HepG2 (cell line): ENCODE data around the gene SPATA25. TPM values are rescaled to one million over a fixed set of nuclear protein-coding genes. Genes with fewer than 3 reads are reported as not detected.

Source experiments
- ASH2L ChIP-seq: fragments of 300-600, 200-600 bp; sonication (generic); IDR thresholded peaks from 2 replicates; pipeline ENCODE4 v1.7.0; 2017; ENCODE audit warnings: low read depth, mild to moderate bottlenecking, moderate library complexity, mixed read lengths, low read length; ENCODE audit not compliant: insufficient read length
- ATF7 ChIP-seq, 2 experiments: fragments of 450-650 bp in 1 of 2; sonication (generic) in 1 of 2; formaldehyde crosslinking in 1 of 2; IDR thresholded peaks; 2 replicates each; pipeline versions ENCODE4 v1.4.0 to v1.6.1; 2016 to 2020; ENCODE audit warnings: antibody characterized with exemption in 1 of 2, mild to moderate bottlenecking in 1 of 2, missing genetic modification reagents in 1 of 2
- ATRX ChIP-seq: sonication (generic); formaldehyde crosslinking; IDR thresholded peaks from 2 replicates; pipeline ENCODE4 v1.4.0; 2020; ENCODE audit warnings: missing genetic modification reagents, borderline replicate concordance
- E2F5 ChIP-seq: sonication (generic); formaldehyde crosslinking; conservative IDR thresholded peaks from 2 replicates; pipeline ENCODE4 v1.4.0; 2020; ENCODE audit warnings: missing genetic modification reagents
- FOXJ3 ChIP-seq: sonication (generic); formaldehyde crosslinking; IDR thresholded peaks from 2 replicates; pipeline ENCODE4 v1.4.0; 2020; ENCODE audit warnings: missing genetic modification reagents, mild to moderate bottlenecking, borderline replicate concordance
- GFI1 ChIP-seq: sonication (generic); formaldehyde crosslinking; IDR thresholded peaks from 2 replicates; pipeline ENCODE4 v1.5.0; 2020; ENCODE audit warnings: missing genetic modification reagents, mild to moderate bottlenecking, borderline replicate concordance
- GZF1 ChIP-seq: sonication (generic); formaldehyde crosslinking; IDR thresholded peaks from 2 replicates; pipeline ENCODE4 v1.5.1; 2020; ENCODE audit warnings: mild to moderate bottlenecking, missing genetic modification reagents
- KMT2B ChIP-seq: IDR thresholded peaks from 2 replicates; pipeline ENCODE4 v1.6.1; 2016; ENCODE audit warnings: missing genetic modification reagents, missing compliant biosample characterization
- MAF1 ChIP-seq: sonication (generic); formaldehyde crosslinking; IDR thresholded peaks from 2 replicates; pipeline ENCODE4 v1.5.0; 2020; ENCODE audit warnings: missing genetic modification reagents, borderline replicate concordance
- MLLT10 ChIP-seq: sonication (generic); formaldehyde crosslinking; IDR thresholded peaks from 2 replicates; pipeline ENCODE4 v1.4.0; 2020; ENCODE audit warnings: missing genetic modification reagents
- SMAD9 ChIP-seq: sonication (generic); formaldehyde crosslinking; IDR thresholded peaks from 2 replicates; pipeline ENCODE4 v1.5.1; 2020; ENCODE audit warnings: mild to moderate bottlenecking, missing genetic modification reagents
- SMARCC2 ChIP-seq: fragments of 450-650 bp; IDR thresholded peaks from 2 replicates; pipeline ENCODE4 v1.6.1; 2017; ENCODE audit warnings: antibody characterized with exemption, mild to moderate bottlenecking
- STAG1 ChIP-seq: sonication (generic); formaldehyde crosslinking; IDR thresholded peaks from 2 replicates; pipeline ENCODE4 v1.4.0; 2020; ENCODE audit warnings: missing genetic modification reagents
- ZBTB21 ChIP-seq: sonication (generic); formaldehyde crosslinking; IDR thresholded peaks from 2 replicates; pipeline ENCODE4 v1.4.0; 2020; ENCODE audit warnings: missing genetic modification reagents
- ZBTB26 ChIP-seq: IDR thresholded peaks from 2 replicates; pipeline ENCODE4 v1.6.1; 2016; ENCODE audit warnings: missing compliant biosample characterization, missing genetic modification reagents, borderline replicate concordance
- ZFP37 ChIP-seq: sonication (generic); formaldehyde crosslinking; IDR thresholded peaks from 2 replicates; pipeline ENCODE4 v1.4.0; 2020; ENCODE audit warnings: missing genetic modification reagents, borderline replicate concordance
- ZNF224 ChIP-seq: sonication (generic); formaldehyde crosslinking; IDR thresholded peaks from 2 replicates; pipeline ENCODE4 v1.5.0; 2020; ENCODE audit warnings: mild to moderate bottlenecking, missing genetic modification reagents
- ZNF232 ChIP-seq: sonication (generic); formaldehyde crosslinking; IDR thresholded peaks from 2 replicates; pipeline ENCODE4 v1.4.0; 2020; ENCODE audit warnings: missing genetic modification reagents, borderline replicate concordance
- ZNF260 ChIP-seq: sonication (generic); formaldehyde crosslinking; IDR thresholded peaks from 2 replicates; pipeline ENCODE4 v1.4.0; 2020; ENCODE audit warnings: missing genetic modification reagents, low read depth, mild to moderate bottlenecking, borderline replicate concordance
- ZNF44 ChIP-seq: sonication (generic); formaldehyde crosslinking; IDR thresholded peaks from 2 replicates; pipeline ENCODE4 v1.5.1; 2020; ENCODE audit warnings: mild to moderate bottlenecking, missing genetic modification reagents
- ZNF441 ChIP-seq: sonication (generic); formaldehyde crosslinking; IDR thresholded peaks from 2 replicates; pipeline ENCODE4 v1.7.0; 2021; ENCODE audit warnings: missing genetic modification reagents, borderline replicate concordance
- ZNF501 ChIP-seq: sonication (generic); formaldehyde crosslinking; IDR thresholded peaks from 2 replicates; pipeline ENCODE4 v1.5.1; 2020; ENCODE audit warnings: mild to moderate bottlenecking, moderate library complexity, missing genetic modification reagents
- ZNF670 ChIP-seq: sonication (generic); formaldehyde crosslinking; IDR thresholded peaks from 2 replicates; pipeline ENCODE4 v1.8.0; 2022; ENCODE audit warnings: mild to moderate bottlenecking, missing genetic modification reagents, borderline replicate concordance
- polyA plus RNA-seq, 8 experiments: library from polyadenylated mRNA; depleted of rRNA in 3 of 8; stranded (reverse) in 7 of 8; unstranded in 1 of 8; fragments of >200 nt; fragmentation: Illumina TruSeq in 4 of 8; extraction: Trizol in 4 of 8; gene quantifications; 2 replicates each; pipeline versions ENCODE4 v1.2.1 to v1.2.3, GENCODE V29; 2011 to 2016; ENCODE audit warnings: low read depth in 4 of 8, missing spikeins in 1 of 8, mixed read lengths in 1 of 8; ENCODE audit not compliant: insufficient read depth in 1 of 8
- total RNA-seq, 5 experiments: library from RNA; depleted of rRNA; stranded (reverse); fragments of >200 nt; fragmentation: Illumina TruSeq; extraction: Trizol; gene quantifications; 2 replicates each; pipeline ENCODE4 v1.2.3, GENCODE V29; 2016; ENCODE audit warnings: low read depth in 1 of 5

Gene SPATA25
- total and polyA plus RNA-seq, 2 of the 13 experiments (the other 11 are each of a cell fraction or from before 2014, with no cell fraction given), result 4.8 to 7.6 TPM

GRCh38 chr20:45935416-45936046 lies 48.1 kb upstream of the SPATA25 start (continued):
- 0 out of 2 replicates have a peak, but pooled peaks have one; percentile 23 for TF ChIP-seq ZNF501 (CRISPR knock-in tag)
- TF ChIP-seq ZFP37 (CRISPR knock-in tag), result 0 out of 2 replicates have a peak, but pooled peaks have one; percentile 27
- no peak for TF ChIP-seq SMARCC2
- peak; percentile 17; the same call in 1 of the 2 replicates for TF ChIP-seq ZNF224 (CRISPR knock-in tag)
- no peak for TF ChIP-seq ZNF260 (CRISPR knock-in tag)
- TF ChIP-seq ZBTB26, result no peak
- TF ChIP-seq ATRX (CRISPR knock-in tag), result no peak
- peak; percentile 65 for TF ChIP-seq ASH2L
- TF ChIP-seq E2F5, result no peak
- TF ChIP-seq SMAD9 (CRISPR knock-in tag), result 0 out of 2 replicates have a peak, but pooled peaks have one; percentile 67
- no peak for TF ChIP-seq KMT2B (CRISPR knock-in tag)
- no peak for TF ChIP-seq MLLT10 (CRISPR knock-in tag)
- TF ChIP-seq GZF1, result peak; percentile 81; the same call in 1 of the 2 replicates
- 0 out of 2 replicates have a peak, but pooled peaks have one; percentile 15 for TF ChIP-seq ZBTB21
- TF ChIP-seq ZNF441, result peak; percentile 44; the same call in 1 of the 2 replicates
- TF ChIP-seq ATF7 (IDR thresholded peaks at IDR 0.05), result no peak
- TF ChIP-seq ATF7 (CRISPR knock-in tag; IDR thresholded peaks at IDR 0.05), result no peak
- no peak for TF ChIP-seq STAG1 (CRISPR knock-in tag)
- TF ChIP-seq MAF1 (CRISPR knock-in tag), result 0 out of 2 replicates have a peak, but pooled peaks have one; percentile 25
- TF ChIP-seq ZNF232 (CRISPR knock-in tag), result peak; percentile 32; the same call in 1 of the 2 replicates
- TF ChIP-seq ZNF670 (CRISPR knock-in tag), result peak; percentile 43; the same call in 1 of the 2 replicates
- peak; percentile 72; the same call in 1 of the 2 replicates for TF ChIP-seq GFI1 (CRISPR knock-in tag)
- TF ChIP-seq FOXJ3 (CRISPR knock-in tag), result 0 out of 2 replicates have a peak, but pooled peaks have one; percentile 48
- TF ChIP-seq ZNF44, result no peak
